HG03457 (cell line): ENCODE measurements around the gene PHKB.

ENCODE experiments used
- ATAC-seq: cut with Tn5 transposase; IDR thresholded peaks from one replicate; pipeline ENCODE4 v1.9.1; 2021; ENCODE audit warnings: moderate number of reproducible peaks; ENCODE audit not compliant: unreplicated experiment

PHKB gene

DNA sequence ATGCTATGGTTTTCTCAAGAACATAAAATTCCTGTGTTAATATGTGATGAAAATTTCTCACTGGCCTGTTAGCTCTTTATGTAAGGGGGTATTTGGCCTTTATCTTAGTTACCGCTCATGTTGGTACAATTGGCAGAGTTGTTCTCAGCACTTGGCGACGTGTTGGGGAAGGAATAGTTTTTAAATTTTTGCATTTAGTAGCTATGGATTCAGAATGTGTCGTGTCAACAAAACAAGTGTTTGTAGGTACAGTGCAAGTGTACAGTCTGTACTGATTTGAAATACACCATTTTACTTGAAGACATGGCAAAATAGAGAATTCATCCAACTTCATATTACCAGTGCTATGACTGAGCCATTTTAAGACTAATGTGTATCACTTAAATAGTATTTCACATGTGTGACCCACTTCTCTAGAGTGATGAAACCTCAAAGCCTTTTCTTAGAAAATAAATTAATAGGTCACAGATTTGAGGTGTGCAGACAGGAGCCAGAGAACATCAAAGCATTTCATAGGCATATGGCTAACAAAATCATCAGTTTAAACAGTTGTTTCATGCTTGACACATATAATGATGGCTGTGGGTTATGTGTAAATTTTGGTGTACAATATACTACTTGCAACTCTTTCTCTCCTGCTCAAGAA is 150.8 kb downstream of the PHKB start:
- ATAC-seq, result no peak

DNA sequence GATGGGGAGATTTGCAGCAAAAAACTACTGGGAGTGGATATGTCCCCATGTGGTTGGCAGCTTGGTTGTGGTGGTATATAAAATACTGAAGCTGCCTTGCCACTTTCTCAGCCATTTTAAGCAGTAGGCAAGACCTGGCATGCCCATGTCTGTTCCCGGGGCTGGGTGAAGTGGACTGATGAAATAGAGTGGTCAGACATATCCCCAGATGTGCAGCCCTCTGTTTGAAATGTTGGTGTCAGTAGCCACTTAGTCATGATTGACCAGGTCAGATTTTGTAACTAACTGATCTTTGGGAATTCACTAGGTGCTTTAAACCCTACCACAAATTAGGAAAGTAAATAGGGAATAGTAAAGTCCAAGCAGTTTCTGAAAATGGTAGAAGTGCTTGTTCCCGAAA is 151.6 kb downstream of the PHKB start:
- ATAC-seq, result no peak

DNA sequence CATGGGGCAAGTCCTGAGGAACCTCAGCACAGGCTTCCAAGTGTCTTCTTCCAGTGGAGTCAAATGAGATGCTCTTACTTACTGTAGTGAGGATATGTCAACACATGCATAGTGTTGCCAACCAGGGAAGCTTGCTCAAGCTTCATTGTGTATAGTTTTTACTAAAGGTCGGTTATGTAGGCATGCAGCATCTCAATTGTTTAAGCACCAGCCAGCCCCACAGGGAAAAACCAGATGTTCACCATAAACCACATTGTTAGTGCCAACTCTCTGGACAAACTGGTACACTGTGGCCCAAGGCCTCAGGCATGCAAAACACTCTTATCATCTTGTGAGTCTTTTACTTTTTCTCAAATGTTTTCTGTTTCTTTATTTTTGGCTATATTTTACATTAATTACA is 152.1 kb downstream of the PHKB start:
- ATAC-seq, result no peak

DNA sequence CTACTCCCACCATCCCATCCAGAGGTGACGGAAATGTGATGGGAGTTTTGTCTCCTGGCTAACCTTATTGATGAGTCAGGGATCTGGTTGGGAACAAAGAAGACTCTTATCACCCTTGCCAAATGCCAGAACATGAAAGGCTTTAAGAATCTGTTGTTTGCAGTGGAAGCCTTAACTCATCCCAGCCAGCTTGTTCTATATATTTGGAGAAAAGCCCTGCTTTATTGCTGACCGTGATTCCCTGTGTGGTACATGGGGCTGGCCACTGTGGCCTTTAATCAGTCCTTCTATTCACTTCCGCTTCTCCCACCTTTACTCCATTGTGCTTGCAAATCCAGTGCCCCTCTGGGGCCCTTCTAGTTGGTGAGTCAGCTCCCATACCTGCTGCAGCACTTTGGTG is 156.6 kb downstream of the PHKB start:
- no peak for ATAC-seq

DNA sequence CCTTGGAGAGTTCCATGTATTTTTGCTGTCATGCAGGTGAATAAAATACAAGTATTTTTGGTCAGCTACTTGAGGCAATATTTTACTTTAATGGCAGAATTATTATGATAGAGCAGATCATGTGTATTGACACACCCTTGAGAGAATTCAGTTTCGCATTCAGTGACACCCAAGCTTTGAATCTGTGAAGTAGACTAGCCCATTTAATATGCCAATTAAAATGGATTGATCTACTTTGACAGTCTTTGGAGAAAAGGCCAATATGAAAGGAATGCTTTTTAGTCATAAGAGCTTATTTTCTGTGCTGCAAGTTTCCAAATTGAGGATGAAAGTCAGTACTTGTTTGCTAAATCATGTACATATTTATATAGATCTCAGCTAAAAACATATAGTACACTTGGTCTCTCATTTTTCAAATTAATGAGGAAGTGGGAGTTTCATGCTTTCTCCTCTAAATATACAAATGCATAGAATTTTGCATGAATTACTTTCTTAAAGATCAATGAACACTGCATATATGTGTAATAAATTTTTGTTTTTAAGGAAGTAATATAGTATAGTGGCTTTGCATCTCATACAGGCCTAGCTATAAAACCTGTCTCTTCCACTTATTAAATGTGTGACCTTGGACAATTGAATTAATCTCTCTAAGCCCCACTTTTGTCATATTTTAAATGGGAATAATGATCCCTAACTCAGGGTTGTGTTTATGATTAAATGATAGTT is 161.5 kb downstream of the PHKB start:
- no peak for ATAC-seq

DNA sequence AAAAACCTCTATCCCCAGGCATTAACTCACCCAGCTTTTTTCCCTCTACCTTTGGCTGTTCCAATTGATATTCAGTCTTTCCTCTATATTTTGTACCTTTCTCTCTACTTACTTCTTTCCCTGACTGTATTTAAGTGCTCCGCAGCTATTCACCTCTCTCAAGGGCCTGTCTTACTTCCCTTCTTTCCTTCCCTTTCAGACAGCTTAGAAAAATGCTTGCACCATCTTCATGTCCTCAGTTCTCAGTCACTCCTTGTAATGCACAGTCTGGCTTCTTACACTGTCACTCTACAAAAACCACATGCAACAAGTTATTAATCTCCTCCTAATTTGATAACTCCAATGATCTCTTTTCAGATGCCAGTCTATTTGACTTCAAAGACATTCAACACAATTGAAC is 163.4 kb downstream of the PHKB start:
- ATAC-seq, result no peak

DNA sequence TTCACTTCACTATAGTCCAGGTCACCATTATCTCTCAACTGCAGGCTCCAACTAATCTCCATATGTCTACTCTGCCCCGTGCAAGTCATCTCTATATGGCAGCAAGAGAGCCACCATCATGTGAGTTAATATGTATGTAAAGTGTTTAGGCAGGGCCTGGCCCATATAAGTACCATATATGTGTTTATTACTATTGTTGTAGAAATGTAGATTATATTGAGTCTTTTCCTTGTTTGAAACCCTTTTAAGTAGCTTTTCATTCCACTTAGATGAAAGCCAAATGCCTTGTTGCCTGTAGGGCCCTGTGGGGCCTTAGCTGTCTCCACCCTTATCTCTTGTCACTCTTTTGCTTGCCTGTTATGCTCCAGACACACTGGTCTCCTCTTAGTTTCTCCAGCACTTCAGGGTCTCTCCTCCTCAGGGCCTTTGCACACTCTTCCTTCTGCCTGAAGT is 164.0 kb downstream of the PHKB start:
- no peak for ATAC-seq

DNA sequence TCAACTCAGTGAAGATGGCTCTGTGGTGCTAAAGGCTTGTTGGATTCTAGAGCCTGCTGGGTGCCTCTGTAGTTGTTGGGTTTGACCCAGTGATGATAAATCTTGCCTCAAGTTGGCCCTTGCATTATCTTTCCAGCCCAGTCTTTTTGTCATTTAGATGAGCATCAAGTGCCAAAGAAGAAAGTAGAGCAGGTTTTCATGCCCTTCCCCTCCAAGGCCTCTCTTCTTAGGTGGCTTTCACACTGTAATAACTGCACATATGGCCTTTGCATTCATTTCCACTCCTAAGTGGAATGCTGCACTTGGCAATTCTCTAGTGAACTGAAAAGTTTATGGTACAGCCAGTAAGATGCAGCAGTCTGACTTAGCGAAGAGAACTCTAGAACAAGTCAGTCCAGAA is 165.1 kb downstream of the PHKB start:
- ATAC-seq, result no peak

DNA sequence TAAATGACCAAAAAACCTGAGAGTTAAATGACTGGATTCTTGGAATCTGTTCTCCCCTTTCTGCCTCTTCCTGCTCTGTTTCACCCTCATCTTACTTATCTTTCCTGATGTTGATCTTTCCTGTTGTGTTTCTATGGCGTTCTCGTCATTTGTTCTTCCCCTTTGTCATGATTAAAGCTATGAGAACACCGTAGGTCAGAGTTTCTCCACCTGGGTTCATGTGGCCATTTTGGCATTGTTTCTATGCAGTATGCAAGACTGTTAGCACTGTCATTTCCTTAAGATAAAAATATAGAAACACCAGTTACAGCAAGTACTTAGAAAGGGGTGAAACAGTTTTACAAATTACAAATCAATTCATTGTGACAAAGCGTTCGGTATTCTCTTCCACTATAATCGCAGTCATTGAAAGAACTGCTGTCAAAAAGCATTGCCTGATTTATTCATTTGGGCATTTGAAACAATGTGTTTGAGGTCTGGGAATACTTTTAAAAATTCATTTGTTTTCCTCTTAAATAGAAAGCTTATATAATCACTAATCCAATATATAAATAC is 166.0 kb downstream of the PHKB start:
- no peak for ATAC-seq

DNA sequence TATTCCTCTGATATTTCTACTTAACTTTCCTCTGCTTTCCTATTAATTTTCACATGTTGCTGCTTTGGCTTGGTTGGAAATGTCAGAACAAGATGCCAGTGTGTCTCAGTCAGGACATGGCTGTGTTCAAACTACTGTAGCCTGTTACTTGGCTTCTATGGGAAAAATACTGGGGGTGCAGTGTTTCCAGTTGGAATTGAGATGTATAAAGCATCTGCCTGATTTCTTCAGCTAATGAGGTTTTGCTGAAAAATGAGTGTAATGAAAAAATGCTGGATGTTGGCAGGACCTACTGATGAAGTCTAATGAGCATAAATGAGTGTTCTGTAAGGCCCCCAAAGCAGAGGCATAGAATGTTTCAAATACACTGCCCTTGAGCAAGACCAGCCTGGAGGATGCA is 166.6 kb downstream of the PHKB start:
- ATAC-seq, result no peak

DNA sequence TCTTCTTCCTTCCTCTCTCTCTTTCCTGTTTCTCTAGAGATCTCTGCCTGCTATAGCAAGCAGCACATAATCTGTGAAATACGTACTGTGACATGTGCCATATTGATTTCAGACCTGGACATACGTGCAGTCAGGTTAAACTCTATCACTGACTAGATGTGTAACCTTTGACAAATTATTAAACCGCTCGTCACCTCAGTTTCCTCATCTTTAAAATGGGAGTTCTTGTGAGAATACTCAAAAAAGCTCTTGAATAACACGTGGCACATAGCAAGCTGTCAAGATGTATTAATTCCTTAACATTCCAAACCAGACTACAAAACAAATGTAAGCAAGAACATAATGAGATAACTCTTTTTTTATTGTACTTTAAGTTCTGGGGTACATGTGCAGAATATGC is 170.0 kb downstream of the PHKB start:
- no peak for ATAC-seq

DNA sequence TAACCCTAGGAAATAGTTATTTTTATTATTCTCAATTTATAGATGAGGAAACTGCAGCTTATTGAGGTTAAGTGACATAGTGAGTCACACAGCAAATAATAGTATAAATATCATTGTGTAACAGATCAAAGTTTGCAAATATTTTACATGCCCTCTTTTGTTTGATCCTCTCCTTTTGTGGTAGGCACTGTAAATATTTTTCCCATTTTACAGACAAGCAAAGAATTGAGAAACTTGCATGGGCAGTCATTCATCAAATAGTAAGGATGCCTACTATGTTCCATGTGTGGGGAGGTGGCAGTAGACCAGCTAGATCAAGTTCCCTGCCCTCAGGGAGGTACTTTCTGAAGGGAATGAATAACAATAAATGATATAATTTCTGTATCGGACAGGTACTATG is 173.0 kb downstream of the PHKB start:
- no peak for ATAC-seq

DNA sequence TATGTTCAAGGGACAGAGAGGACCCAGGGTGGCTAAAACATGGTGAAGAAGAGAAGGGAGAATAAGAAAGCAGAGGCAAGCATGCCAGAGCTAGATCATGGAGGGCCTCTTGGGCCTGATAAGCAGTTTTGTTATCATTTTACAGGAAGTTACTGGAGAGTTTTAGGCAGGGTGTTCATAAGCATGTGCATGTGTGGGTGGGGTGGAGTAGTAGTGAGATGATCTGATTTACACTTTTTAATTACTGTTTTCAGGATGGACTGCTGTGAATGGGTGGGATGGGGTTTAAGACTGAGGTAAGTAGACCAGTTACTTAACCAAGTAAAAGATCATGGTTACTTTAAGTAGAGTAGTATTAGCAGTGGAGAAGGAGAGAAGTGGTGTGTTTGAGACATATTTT is 173.6 kb downstream of the PHKB start:
- no peak for ATAC-seq

DNA sequence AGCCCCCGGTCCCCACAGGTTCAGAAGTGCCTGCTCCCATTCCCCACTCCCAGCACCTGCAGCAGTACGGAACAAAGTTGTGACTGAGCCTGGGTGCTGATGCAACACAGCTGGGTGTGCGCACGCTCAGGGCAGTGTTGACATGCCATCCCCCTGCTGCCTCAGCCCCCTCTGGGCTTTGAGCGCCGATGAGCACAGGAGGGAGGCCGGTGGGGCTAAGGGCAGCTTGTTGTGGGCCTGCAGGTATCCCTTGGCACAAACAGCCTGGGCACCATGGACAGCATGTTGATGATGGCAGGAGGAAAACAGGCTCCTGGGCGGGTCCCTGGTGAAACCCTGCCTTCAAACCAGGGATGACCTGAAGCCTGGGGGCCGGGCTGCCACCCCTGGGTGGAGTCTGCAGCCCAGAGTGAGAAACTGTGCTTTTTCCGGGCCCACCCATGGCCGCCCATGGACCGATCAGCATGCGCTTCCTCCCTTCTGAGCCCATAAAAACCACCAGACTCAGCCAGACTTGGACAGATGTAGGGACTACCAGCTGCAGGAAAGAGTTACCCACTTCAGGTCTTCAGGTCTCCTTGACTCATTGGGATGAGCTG is 175.5 kb downstream of the PHKB start:
- ATAC-seq, result no peak

DNA sequence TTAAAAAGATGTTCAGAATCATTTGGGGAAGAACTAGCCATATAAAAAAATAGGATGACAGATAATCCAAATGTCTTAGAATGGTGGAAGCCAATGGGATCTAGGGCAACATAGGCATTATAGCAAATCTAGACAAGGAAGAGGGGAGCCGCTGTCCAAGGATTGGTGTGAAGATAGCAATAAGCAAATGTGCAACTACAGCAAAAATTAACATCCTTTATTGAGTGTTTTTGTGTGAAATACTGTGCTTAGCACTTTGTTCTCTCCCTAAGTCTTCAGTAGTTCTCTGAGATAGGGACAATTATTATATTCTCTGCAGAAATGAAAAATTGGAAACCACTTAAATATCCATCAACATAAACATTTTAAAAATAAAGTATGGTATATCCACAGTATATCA is 177.0 kb downstream of the PHKB start:
- no peak for ATAC-seq

DNA sequence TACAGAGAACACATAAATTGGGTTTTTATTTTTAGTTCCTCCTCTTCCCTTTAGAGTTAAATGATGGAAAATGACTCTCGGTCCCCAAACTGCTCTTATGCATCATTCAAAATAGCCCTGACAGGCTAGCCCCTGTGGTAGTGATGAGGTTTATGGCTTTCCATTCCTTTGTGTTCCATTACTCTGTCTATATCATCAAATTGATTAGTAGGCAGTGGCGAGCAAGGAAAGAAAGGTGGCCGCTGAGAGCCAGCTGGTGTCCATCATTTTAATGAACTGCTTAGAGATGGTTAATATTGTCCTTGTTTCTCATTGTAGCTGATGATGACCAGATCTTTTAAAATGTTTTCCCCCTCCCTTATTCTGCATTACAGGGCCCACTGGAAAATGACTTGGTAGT is 179.5 kb downstream of the PHKB start:
- no peak for ATAC-seq

DNA sequence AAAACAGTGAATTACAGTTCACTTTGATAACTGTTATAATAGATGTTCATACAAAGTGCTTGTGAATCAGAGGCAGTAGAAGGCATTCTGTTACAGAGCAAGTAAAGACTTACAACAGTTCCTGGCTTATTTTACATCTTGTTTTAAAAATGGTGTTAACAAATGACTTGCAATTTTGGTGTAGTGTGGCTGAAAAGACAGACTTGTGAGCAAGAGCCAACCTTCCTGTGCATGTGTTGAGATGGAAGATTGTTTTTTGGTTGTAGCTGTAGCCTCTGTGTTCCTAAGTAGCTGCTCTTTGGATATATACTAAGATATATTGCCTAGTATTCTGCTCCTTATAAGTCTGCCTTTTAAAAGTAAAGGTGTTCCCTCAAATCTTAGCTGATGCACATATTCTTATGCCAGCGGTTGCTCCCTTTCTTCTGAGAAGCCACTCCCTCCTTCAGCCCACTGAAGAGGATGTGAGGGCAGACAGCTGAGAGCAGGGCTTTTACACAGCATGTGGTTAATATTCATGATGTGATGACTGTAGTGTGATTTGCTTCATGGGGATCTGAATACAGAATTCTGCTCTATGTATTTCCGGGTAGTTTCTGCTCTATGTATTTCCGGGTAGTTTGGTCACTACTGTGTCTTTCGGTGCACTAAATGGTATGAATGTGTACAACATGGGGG is 182.3 kb downstream of the PHKB start:
- no peak for ATAC-seq

DNA sequence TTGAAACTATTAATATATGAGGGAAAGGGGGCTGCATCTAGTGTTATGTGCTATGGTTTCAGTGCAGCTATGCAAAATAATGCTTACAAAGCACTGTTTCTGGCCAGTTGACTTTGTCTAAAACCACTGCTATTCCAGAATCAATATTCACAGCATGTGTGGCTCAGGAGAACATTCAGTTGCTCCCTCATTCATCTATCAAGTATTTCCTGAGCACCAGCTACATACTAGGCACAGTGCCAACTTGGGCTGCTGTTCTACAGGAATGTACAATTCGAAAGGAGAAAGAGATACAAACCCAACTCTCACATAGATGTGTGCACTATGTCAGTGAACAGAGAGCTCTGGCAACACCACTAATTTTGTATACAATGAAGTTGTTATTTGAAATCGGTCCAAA is 183.0 kb downstream of the PHKB start:
- ATAC-seq, result no peak

DNA sequence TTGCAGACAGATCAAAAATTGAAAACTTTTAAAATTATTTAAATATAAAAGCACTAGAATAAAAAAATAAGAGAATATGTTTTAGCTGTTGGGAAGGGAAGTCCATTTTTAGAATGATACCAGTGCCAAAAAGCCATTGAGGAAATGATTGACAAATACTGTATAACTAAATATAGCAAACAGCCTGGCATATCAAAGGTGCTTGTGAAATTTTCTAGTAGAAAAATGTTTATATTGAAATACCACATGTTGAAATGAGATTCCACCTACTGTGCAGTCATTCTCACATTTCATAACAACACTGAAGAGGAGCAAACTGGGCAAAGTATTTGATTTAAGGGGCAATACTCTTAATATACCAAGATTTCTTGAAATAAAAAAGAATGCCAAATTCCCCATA is 183.5 kb downstream of the PHKB start:
- ATAC-seq, result no peak

DNA sequence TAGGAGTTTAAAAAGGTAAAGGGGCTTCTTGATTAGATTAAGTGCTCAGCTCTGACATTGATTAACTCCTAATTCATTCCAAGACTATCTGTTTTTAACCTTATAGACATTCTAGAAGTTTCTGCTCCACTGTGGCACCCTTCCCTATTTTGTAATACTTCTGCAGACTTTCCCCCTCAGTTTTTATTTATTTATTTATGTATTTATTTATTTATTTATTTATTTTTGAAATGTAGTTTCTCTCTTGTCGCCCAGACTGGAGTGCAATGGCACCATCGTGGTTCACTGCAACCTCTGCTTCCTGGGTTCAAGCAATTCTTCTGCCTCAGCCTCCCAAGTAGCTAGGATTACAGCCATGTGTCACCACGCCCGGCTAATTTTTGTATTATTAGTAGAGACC is 185.8 kb downstream of the PHKB start:
- no peak for ATAC-seq

DNA sequence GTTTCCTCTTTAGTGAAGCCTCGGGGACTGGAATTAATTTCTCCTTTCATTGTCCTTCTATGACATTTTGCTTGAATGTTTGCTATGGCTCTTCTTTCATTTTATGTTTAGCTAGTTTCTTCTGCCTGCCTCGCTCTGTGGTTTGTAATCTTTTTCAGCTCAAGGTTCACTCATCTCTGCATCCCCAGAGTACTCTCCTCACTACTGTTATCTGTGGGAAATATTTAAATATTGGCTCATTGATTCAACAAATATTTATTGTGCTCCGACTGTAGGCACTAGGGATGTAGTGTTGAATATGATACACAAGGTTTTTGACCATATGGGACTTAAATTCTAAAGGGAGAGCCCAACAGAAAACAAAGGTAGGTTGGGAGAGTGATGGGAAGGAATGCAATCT is 195.9 kb downstream of the PHKB start:
- no peak for ATAC-seq

DNA sequence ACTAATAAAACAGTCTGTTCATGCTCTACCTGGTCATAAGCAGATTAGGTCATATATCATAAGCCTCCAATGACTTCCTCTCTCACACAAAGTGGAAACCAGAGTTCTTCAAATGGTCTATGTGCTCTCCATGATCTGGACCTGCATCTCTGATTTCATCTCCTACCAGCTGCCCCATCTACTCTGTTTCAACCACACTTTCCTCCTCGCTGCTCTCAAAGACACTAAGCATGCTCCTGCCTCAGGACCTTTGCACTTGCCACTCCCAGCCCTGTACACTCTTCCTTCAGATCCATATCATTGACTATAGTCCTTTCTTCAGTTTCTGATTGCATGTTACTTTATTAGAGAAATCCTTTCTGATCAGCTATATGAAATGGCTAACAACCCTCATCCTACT is 196.8 kb downstream of the PHKB start:
- ATAC-seq, result no peak
